HL-60 (cell line): ENCODE measurements around the gene TTC39B.

Experiments
- GABPA ChIP-seq: IDR thresholded peaks from 2 replicates; pipeline ENCODE4 v1.6.1; 2012; ENCODE audit warnings: low read depth
- POLR2AphosphoS5 ChIP-seq: IDR thresholded peaks from 2 replicates; pipeline ENCODE4 v1.6.1; 2012; ENCODE audit warnings: low read depth
- TF ChIP-seq, protein P1 (sequence below): IDR thresholded peaks from one replicate; pipeline ENCODE4 v1.5.1; 2011; ENCODE audit warnings: low read length, control low read depth, inconsistent platforms; ENCODE audit not compliant: insufficient read depth

DNA sequence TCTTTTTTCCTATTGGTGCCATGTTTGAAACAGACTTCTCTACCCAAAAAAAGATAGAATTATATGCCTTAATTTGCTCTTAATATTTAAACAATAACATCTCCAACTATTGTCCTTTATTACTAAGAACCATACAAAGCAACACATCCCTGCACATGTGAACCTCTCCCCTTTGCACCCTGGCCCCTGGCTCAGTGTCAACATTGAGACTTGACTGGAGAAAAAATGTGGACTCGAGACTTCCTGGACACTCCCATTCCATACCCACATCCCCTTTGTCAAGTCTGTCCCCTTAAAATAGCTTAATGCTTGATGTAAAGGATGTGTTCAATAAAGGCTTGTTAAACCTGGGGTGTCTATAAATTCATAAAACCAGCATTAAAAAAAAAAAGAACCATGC lies 53.2 kb downstream of the TTC39B start:
- TF ChIP-seq POLR2AphosphoS5: no peak
- TF ChIP-seq, protein P1, sequence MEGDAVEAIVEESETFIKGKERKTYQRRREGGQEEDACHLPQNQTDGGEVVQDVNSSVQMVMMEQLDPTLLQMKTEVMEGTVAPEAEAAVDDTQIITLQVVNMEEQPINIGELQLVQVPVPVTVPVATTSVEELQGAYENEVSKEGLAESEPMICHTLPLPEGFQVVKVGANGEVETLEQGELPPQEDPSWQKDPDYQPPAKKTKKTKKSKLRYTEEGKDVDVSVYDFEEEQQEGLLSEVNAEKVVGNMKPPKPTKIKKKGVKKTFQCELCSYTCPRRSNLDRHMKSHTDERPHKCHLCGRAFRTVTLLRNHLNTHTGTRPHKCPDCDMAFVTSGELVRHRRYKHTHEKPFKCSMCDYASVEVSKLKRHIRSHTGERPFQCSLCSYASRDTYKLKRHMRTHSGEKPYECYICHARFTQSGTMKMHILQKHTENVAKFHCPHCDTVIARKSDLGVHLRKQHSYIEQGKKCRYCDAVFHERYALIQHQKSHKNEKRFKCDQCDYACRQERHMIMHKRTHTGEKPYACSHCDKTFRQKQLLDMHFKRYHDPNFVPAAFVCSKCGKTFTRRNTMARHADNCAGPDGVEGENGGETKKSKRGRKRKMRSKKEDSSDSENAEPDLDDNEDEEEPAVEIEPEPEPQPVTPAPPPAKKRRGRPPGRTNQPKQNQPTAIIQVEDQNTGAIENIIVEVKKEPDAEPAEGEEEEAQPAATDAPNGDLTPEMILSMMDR: no peak
- no peak for TF ChIP-seq GABPA
